ENCODE measurements around the gene ATL2.
"Not testable (repeated sequence)": the region's sequence is repeated elsewhere in the genome, so short reads cannot be mapped to it uniquely, and the experiment has no call there.

The ATL2 gene

DNA sequence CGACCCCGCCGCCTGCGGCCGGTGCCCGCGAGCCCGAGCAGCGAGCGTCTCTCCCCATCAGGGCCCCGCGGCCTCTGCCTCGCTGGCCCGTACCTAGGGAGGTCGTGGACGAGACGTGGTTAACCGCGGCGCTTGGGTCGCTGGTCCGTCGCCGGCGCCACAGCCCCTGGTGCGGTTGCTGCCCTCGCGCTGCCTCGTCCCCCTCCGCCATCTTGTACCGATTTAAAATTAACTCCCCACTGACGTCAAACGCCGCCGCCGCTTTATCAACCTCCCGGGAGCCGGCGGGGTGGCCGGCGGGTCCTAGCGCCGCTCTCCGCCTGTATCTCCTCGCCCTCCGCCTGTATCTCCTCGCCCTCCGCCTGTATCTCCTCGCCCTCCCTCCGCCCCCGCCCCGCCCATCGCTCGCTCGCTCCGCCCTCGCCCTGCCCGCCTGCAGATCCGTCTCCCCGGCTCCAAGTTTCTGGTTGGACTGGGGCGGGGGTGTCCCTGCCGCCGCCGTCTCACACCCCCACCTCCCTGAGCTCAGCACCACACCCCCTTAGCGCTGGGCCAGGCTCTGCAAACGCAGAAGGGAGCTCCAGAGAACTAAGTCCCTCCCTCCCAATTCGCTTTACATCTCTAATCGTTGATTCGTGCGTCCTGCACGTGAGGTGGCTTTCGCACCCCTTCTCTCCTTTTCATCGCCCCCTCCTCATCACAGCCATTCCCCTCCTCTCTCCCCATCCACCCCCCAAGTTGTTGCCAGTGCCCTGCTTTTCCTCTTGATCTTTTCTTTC is at the start of gene ATL2:
Gene ATL2 (minus strand): TSS at position 224 of the 779 bp plus-strand sequence. CDS start 13 bp downstream, at position 211.
- DNase-seq: peak; percentile 90

DNA sequence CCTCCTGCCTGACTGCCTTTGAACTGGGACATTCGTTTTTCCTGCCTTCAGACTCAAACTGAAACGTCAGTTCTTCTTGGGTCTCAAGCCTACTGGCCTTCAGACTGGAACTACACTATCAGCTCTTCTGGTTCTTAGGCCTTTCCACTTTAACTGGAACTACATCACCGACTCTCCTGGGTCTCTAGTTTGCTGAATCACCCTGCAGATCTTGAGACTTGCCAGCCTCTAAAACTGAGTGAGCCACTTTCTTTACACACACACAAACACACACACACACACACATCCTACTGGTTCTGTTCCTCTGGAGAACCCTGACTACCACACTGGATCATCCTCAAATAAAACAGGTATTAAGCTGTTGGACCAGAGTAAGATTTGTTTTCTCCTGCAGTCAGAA is 46.7 kb upstream of the ATL2 start:
- DNase-seq: no peak

DNA sequence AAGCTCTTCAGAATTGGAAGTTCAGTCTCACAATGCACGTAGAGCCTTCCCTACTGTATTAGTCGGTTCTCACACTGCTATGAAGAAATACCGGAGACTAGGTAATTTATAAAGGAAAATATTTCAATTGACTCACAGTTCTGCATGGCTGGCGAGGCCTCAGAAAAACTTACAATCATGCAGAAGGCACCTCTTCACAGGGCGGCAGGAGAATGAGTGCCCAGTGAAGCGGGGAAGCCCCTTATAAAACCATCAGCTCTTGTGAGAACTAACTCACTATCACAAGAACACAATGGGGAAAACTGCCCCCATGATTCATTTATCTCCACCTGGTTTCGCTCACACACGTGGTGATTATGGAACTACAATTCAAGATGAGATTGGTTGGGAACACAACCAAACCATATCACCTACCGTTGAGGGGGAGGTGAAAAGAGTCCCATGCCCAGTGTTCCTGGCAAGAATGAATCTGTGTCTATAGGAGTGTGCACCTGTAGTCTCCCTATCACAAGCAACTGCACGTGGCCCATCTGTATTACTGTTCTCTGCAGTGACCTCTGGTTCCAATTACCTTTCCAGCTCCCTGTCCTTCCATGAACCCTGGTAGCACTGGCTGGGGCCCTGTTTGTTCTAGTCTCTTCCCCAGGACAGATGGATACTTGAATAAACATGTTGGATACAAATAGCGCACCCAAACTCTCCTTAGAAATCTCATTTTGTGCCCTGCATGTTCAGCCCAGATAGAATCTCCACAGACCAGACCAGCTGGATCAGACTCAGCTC is 44.4 kb upstream of the ATL2 start:
- no peak for DNase-seq

DNA sequence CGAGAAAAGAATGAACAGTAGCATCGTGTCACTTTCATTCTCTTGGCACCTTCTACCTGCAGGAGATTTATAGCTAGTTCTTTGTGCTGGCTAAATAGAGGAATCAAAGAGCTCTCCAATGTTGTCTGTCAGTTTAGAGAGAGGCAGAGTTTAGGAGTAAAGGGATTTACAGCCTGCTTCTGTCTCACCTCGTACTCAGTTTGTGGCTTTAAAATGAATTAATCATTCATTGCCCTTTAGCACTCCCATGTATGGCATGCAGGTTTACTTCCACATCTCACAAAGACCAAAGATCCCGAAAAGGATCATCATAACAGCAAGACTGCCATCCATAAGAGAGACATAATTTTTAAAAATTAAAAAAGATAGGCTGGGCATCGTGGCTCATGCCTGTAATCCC is 42.4 kb upstream of the ATL2 start:
- no peak for DNase-seq

DNA sequence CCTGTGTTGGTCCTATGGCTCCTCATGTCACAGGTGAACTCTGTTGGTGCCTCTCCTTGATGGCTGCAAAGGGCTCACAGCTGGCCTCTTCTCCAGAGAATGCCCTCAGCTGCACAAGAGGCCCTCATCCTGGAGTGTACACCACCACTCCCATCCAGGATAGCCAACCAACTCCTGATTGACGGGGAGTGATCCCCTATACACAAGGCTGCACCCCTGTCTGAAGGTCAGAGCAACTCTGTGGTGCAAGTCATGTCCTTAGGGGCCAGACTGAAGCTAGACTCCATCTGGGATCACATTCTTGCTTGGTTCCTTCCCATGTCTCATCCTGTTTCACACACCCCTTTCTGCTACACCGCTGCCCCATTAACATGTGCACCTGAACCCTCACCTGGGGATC is 41.7 kb upstream of the ATL2 start:
- DNase-seq: no peak

DNA sequence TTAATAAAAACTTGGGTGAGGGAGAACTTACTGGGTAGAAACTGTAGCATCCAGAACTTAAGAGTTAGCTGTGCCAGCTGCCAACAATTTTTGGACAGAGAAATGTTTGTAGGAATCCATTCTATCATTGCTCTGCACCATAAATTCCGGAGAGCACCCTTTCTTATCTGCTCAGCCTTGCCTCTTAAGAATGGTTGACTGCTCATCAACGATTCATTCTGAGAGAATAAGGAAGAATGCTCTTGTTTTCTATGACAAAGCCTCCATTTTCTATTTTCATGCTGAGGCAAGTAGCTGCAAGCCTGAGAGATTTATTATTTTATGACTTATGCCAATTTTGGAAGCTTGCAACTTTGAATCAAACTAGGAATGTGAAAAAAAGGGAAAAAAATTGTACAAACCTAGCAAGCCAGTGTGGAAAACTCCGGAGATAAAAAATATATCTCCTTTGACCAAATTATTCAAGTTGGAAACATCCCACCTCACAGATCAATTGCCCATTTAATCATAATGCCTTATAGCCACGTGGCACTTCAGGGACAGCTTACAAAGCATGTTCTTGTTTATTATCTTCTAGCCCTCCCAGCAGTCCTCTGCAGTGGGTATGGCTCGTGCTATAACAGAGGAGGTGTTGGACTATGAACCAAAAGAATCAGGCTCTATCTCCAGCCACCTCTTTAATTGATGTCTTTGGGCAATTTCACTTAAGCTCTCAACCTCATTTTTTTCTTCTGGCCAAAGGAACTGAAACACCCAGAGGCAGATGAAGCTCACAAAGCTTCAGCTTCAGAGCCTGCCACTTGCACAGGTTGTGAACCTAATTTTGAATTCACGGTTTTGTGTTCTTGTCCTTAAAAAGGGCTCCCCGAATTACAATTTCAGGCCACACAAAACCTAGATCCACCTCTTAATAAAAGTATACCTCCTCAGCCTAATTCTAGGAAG is 40.9 kb upstream of the ATL2 start:
- DNase-seq: no peak

DNA sequence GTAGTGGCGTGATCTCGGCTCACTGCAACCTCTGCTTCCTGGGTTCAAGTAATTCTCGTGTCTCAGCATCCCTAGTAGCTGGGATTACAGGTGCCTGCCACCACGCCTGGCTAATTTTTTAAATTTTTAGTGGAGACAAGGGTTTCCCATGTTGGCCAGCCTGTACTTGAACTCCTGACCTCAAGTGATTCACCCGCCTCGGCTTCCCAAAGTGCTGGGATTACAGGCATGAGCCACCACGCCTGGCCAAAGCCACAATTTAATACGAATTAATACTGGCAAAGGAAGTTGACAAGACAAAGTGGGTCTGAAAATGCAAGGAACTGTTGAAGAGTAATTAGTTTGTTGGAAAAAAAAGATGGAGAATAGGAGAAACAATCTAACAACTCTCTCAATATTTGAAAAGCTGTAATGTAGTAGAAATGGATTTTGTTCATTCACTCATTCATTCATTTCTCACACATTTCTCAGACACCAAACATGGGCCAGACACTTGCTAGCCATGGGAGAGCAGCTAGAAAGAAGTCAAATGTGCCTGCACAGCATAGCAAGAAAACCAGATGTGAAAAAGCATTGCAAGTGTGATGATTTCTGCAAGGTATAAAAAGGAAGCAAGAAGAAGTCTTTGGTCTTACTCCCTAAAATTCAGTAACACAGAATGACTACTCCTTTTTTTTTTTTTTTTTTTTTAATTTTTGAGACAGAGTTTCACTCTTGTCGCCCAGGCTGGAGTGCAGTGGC is 39.4 kb upstream of the ATL2 start:
- DNase-seq: no peak

DNA sequence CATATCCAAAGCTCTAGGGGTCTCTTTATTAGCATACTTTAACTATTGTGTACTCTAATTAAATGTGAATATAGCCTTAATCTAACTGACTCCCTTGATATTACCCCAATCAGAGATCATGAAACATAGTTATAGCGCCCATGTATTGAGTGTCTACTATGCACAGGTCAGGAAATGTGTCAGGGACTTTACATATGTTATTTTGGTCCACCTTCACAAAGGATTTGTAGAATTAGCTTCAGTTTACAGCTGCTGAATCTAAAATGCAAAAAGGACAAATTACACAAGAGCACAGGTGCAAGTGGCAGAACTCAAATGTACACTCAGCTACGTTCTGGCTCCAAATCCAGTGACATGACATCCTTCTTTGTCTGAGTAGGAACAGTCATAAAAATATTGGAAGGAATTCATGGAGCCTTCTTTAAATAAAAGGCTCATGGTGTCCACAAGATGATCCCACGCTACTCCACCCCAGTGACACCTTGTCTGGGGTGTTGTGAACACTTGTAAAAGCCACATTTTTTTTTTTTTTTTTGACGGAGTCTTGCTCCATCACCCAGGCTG is 38.7 kb upstream of the ATL2 start:
- DNase-seq: no peak

DNA sequence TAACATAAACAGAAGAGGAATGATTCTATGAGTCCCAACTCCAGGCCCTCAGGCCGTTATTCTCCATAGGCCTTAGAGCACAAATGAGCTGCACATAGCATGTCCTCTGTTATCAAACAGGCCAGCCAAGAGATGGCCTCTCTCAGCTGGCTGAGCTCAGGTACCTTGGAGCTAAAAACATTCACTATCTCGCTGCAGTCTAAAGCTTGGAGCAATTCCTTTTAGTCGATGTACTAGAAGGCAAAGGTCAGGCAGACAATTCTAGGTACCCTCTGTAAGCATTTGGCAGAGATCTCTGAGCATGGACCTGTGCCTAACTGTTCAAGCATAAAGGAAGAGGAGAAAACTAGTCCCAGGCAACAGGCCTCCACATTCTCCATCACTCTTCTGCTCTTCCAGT is 38.0 kb upstream of the ATL2 start:
- DNase-seq: no peak

DNA sequence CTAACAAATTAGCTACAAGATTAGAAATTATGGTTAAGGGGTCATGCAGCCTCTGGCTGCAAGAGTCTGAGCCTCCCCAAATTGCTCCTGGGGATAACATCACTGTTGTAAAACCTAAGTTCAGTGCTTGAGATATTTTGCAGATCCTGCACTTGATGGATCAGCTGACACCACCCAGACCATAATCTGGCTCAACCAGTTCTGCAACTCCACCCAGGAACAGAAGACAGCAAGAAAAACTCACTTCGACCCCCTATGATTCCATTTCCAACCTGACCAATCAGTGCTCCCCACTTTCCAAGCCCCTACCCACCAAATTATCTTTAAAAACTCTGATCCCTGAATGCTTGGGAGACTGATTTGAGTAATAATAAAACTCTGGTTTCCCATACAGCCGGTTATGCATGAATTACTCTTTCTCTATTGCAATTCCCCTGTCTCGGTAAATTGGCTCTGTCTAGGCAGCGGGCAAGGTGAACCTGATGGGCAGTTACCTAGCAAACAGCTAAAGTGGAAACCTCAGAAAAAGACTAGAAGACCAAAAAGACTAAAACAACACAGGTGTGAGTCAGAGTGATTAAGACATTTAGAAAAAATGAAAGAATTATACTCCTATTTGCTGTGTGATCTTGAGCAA is 35.3 kb upstream of the ATL2 start:
- DNase-seq: not testable (repeated sequence)

DNA sequence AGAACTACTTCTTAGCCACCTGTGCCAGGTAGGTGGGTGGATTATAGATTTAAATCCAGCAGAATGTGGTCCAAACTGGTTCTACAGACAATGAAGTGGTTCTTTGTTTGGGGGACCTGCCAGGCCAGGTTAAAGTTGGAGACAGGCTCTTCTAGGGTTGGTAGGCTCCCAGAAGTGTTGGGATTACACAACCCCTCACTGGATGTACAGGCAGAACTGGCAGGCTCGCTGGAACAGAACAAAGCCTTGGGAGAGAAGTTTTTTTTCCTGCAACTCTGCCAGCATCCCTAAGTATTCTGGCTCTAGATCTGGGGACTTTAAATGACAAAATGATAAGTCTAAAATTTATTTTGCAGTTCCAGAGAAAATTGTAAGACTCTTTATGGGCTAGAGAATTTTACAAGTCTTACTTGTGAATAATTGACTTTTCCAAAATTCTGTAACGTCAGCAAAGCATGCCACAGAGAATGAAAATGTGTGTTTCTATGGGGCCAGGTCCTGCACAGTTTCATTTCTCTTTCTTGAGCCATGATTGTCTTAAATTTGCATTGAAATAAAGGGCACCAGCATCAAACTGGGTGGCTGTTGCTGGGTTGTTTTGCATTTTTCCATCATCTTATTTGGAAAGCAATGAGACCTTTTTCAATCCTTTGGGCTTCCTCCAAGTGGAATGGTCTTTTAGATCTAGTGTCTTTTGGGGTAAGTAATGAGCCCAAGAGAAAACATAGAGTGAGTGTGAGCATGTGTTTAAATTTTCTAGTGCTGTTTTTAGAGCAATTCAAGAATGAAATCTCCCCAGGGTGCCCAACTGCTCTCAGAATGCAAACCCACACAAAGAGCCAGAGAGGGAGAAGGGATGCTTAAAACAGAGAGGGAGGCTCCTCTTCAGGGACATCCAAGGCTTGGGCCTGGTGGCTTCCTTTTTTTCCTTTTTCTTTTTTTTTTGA is 32.4 kb upstream of the ATL2 start:
- no peak for DNase-seq

DNA sequence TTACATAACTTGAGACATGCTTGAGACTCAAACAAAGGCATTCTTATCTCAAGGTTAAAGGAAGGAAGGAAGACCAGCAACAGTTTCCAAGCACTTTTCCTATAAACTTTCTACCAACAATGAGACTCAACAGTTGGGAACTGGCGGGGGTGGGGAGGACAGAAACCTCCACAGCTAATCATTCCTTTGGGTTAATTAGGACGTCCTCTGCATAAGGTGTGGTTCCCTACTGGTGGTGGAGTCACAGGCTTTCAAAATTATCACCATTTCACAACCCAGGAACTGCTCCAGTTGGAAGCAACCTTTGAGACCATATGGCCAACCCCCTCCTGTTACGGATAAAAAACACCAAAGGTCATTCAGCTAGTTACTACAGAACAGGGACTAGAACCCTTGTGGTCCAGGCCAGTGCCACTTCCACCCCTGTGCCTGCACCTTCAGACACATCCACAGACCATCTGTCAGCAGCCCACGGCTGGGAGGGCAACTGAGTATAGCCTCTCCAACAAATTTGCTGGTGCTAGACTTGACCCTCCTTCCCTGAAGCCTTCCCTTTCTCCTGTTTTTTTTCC is 30.1 kb upstream of the ATL2 start:
- no peak for DNase-seq

DNA sequence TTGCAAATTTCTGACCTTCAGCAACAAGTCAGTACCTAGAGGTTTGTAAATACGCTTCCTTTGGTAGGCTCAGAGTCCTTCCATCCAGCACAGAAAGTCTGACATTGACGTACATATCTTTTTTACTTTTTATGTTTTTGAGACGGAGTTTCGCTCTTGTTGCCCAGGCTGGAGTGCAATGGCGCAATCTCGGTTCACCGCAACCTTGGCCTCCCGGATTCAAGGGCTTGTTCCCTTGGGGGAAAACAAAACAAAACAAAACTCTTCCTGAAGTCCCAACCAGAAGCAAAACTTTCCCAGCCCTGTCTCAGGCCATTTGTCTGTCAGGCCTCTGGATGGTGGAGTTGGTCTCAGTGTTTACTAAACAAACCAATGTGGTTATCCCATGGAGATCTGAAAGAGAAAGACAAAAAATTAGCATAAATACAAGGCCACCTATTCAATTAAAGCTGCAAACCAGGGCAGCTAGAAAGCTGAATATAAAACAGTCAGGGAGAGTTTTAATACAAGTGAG is 29.6 kb upstream of the ATL2 start:
- DNase-seq: no peak

DNA sequence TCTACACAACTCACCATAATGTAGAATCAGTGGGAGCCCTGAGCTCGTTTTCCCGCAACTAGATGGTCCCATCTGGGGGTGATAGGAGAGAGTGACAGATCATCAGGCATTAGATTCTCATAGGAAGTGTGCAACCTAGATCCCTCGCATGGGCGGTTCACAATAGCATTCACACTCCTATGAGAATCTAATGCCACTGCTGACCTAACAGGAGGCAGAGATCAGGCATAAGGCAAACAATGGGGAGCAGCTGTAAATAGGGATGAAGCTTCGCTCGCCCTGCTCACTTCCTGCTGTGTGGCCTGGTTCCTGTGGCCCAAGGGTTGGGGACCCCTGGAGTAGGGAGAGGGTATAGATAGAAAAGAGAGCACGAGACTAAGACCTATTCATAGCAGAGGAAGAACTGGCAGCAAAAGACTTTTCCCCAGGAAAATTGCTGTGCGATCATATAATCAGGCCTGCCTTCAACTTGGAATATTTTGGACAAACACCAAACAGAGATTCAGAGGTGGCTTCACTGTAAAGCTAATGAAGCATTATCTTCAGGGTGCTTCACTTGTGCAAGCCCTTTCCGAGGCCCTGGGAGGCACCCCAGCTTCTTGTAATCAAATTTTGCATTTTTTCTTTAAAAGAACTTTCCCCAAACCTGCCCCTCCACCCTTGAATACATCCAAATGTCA is 29.0 kb upstream of the ATL2 start:
- DNase-seq: no peak

DNA sequence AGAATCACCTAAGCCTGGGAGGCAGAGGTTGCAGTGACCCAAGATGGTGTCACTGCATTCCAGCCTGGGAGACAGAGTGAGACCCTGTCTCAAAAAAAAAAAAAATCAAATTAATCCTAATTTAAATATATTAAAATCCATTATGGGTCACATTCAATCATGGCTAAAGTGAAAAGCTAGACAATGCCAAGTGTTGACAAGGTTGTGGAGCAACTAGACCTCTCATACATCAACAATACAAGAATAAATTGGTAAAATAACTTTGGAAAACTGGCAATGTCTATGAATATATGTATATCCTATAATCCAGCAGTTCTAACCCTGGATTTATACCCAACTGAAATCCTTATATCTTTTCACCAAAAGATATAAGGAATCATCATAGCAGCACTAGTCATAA is 23.4 kb upstream of the ATL2 start:
- no peak for DNase-seq

DNA sequence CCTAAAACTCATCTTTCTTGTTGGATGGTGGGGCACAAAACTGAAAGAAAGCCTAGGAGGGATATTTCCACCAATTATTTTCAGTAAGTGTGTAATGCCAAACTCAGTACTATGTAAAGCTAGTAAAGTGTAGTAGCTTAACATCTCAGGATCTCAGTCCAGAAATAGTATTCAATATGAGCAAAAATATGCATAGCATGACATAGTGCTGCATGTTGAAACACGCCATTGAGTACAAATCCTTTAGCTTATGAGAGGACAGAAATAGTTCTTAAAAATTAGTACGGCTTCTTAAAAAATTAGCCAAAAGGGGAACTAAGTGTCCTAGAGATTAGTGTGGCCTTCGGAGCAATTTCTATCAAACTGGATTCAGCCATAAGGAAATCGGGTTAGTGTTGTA is 21.7 kb upstream of the ATL2 start:
- DNase-seq: no peak

DNA sequence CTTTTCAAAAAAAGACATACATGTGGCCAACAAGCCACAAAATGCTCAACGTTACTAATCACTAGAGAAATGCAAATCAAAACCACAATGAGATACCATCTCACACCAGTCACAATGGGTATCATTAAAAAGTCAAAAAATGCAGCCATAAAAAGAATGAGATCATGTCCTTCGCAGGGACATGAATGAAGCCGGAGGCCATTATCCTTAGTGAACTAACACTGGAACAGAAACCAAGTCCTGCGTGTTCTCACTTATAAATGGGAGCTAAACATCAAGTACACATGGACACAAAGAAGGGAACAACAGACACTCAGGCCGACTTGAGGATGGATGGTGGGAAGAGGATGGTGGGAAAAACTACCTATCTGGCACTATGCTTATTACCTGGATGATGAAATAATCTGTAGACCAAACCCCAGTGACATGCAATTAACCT is 17.8 kb upstream of the ATL2 start:
- peak; percentile 53 for DNase-seq

DNA sequence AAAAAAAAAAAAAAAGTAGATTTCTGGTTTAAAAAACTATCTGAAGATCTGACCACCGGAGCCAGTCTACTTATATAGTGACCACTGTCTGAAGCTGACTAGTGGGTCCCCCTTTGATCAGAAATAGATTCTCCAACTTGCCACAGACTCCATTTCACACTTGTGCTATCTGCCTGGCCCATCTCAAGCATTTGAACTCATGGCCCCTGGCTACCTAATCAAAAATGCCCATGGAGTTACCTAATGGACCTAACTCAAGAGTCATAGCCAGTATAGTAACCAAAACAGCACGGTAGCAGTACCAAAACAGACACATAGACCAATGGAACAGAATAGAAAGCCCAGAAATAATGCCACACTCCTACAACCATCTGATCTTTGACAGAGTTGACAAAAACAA is 17.0 kb upstream of the ATL2 start:
- no peak for DNase-seq

DNA sequence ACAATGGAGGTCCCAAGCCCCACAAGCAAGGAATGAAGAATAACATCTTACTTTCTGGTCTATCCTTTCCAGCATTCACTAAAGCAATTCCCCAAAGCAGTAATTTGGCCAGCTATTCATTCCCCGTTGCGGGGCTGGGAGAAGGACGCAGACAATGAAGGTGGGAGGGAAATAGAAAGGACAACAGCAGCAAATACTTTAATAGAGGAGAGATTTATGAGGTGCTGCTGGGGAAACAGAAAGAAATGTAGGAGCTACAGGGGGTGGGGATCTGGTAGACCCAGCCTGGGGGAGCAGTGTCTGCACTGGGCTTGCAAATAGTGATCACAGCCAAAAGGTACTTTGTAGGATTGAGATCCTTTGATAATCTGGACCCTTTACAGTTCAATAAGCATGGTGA is 13.9 kb upstream of the ATL2 start:
- no peak for DNase-seq
